K562 (cell line): ENCODE data around the gene GABRR3. TPM values are rescaled to one million over a fixed set of nuclear protein-coding genes. Genes with fewer than 3 reads are reported as not detected.

ENCODE experiments used
- ATF4 ChIP-seq: fragments of 450-650 bp; formaldehyde crosslinking; IDR thresholded peaks from 2 replicates; pipeline ENCODE4 v1.4.0; 2022; ENCODE audit warnings: mild to moderate bottlenecking, moderate library complexity
- CEBPZ ChIP-seq: fragments of 150-350 bp; IDR thresholded peaks from 2 replicates; pipeline ENCODE4 v1.6.1; 2014; ENCODE audit warnings: low read depth, mild to moderate bottlenecking, low read length, borderline replicate concordance
- HDAC2 ChIP-seq: fragments of 450-650 bp; IDR thresholded peaks from 2 replicates; pipeline ENCODE4 v1.6.1; 2016; ENCODE audit warnings: mild to moderate bottlenecking
- JUND ChIP-seq, 2 experiments: IDR thresholded peaks; 2 replicates in 1 of 2; 3 replicates in 1 of 2; pipeline ENCODE4 v1.6.1; 2011; ENCODE audit warnings: borderline replicate concordance in 2 of 2, low read depth in 2 of 2, low read length in 2 of 2, improper control_type of control experiment in 1 of 2, missing biosample characterization in 1 of 2, missing genetic modification characterization in 1 of 2, missing genetic modification reagents in 1 of 2
- SMARCA5 ChIP-seq: fragments of 450-650 bp; IDR thresholded peaks from 2 replicates; pipeline ENCODE4 v1.6.1; 2016
- ZNF175 ChIP-seq: fragments of 200-800 bp; sonication (Bioruptor generic); IDR thresholded peaks from 2 replicates; pipeline ENCODE4 v1.6.1; 2016; ENCODE audit warnings: low read depth, mild to moderate bottlenecking, missing genetic modification characterization, missing compliant biosample characterization
- polyA plus RNA-seq, 8 experiments: library from polyadenylated mRNA; depleted of rRNA in 4 of 8; stranded (reverse) in 5 of 8; unstranded in 3 of 8; fragments of >200 nt; fragmentation: Nextera tagmentation in 2 of 8; fragmentation: Illumina TruSeq in 1 of 8; extraction: Ambion mirVana in 2 of 8; extraction: Trizol in 1 of 8; gene quantifications; 2 replicates each; pipeline versions ENCODE4 v1.2.1 to v1.2.3, GENCODE V29; 2011 to 2014; ENCODE audit warnings: inconsistent platforms in 1 of 8, missing spikeins in 1 of 8
- total RNA-seq, 7 experiments: library from RNA; depleted of rRNA in 6 of 7; stranded (reverse); fragments of >200 nt in 6 of 7; fragmentation: Illumina TruSeq in 2 of 7; extraction: Trizol in 2 of 7; gene quantifications; 2 replicates each; pipeline versions ENCODE4 v1.2.1 to v1.2.3, GENCODE V29; 2011 to 2021; ENCODE audit warnings: low replicate concordance in 1 of 7

Gene GABRR3
- total and polyA plus RNA-seq, 9 of the 15 experiments (the other 6 are each of a cell fraction or from before 2014, with no cell fraction given) = not detected

GRCh38 chr3:98027085-98027446 lies 8.0 kb downstream of the GABRR3 start (continued):
- TF ChIP-seq CEBPZ (no peak), JUND (IDR thresholded peaks at IDR 0.05; ENCODE audit: borderline replicate concordance, low read depth, low read length) (no peak), JUND (tag; IDR thresholded peaks at IDR 0.05; ENCODE audit: borderline replicate concordance, low read depth, low read length) (no peak), ZNF175 (CRISPR knock-in tag) (no peak), SMARCA5 (no peak), ATF4 (CRISPR knock-in tag) (no peak), HDAC2 (no peak)
